IgD-negative memory B cell (primary cell): ENCODE results near the gene ZBTB4. TPM values are rescaled to one million over a fixed set of nuclear protein-coding genes. Genes with fewer than 3 reads are reported as not detected.
"Not testable (repeated sequence)": the region's sequence is repeated elsewhere in the genome, so short reads cannot be mapped to it uniquely, and the experiment has no call there.

ENCODE experiments used
- H3K27ac Mint-ChIP-seq, 3 donors: one replicate each; pipeline ENCODE4 v1.8.0; 2020 to 2022; ENCODE audit warnings: mild to moderate bottlenecking in 3 of 3, mixed read lengths in 3 of 3, moderate library complexity in 1 of 3
- H3K27me3 Mint-ChIP-seq: one replicate; pipeline ENCODE4 v1.8.0; 2021; ENCODE audit warnings: mixed read lengths
- H3K36me3 Mint-ChIP-seq: one replicate; pipeline ENCODE4 v1.8.0; 2020; ENCODE audit warnings: mild to moderate bottlenecking, mixed read lengths
- H3K4me1 Mint-ChIP-seq, 3 donors: one replicate each; pipeline ENCODE4 v1.8.0; 2020 to 2022; ENCODE audit warnings: mixed read lengths in 3 of 3, mild to moderate bottlenecking in 1 of 3
- H3K4me3 Mint-ChIP-seq, 4 donors: one replicate each; pipeline ENCODE4 v1.8.0; 2020 to 2022; ENCODE audit warnings: mild to moderate bottlenecking in 4 of 4, mixed read lengths in 4 of 4, moderate library complexity in 3 of 4
- H3K9me3 Mint-ChIP-seq, 3 donors: one replicate each; pipeline ENCODE4 v1.8.0; 2020 to 2021; ENCODE audit warnings: mixed read lengths in 3 of 3, mild to moderate bottlenecking in 1 of 3
- polyA plus RNA-seq: library from polyadenylated mRNA; unstranded; fragments of 300-500 nt; fragmentation: Illumina TruSeq; gene quantifications from one replicate; pipeline ENCODE4 v1.2.3, GENCODE V29; 2021

ZBTB4 gene
- polyA plus RNA-seq, 1 donor from 2014 or later = 15.9 TPM

DNA sequence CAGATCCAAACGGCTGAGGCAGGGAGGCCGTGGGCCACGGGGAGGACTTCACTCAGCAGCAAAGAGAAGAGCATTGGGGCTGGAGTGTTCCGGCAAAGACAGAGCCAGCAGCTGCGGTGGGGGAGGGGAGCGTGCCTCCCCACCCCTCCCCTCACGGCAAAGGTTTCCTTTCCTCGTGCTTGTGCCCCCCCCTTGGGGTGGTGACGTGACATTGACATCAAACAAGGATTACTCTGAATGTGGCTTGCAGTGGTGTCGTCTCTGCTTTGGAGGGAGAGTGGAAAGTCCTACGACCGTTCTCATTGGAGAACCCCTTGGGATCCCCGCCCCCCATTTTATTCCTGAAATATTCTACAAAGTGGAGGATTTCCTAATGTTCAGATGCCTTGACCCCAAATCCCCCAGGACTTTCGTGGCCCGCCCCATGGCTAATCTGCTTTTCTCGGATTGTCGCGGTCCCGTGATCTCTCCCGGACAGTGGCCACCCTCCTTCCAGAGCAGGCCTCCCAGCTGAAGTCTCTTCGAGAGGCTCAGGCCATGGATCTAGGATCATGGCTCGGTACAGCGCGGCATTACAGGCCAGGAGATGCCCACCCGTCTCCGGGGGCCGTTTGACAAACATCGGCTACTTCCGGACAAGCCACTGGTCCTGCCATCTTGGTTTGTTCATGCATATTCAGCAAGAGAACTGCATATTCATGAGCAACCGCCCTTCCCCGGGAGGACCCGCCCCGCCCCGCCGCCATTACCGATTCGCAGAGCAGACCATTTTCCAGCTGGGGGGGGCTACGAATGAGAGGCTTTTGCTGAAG, 4.0 kb upstream of the ZBTB4 start:
- Mint-ChIP-seq H3K27me3 (no peaks in the 10 kb centered on the region), H3K9me3 (no peaks in the 10 kb centered on the region), H3K36me3 (no peaks in the 10 kb centered on the region), H3K4me3 (peak overlapping the region; percentile 97 to 100 (median 98)), H3K4me1 (peaks cover 37 to 40% (median 39%) of the 10 kb centered on the region in 3 donors), H3K27ac (peak overlapping the region; percentile 99 to 100 (median 100))

GRCh38 chr17:7482742-7483088, 3.3 kb upstream of the ZBTB4 start:
- peak overlapping the region; percentile 97 to 100 (median 98) for H3K4me3 Mint-ChIP-seq
- H3K9me3 Mint-ChIP-seq, H3K36me3 Mint-ChIP-seq, H3K27me3 Mint-ChIP-seq: not testable (repeated sequence)
- H3K27ac Mint-ChIP-seq = peak overlapping the region; percentile 99 to 100 (median 100)
- H3K4me1 Mint-ChIP-seq = peaks cover 44 to 45% (median 44%) of the 10 kb centered on the region in 3 donors

- Mint-ChIP-seq H3K27ac (peak overlapping the region in 2 of 3 donors; percentile 71 to 99), H3K4me3 (peak overlapping the region; percentile 51 to 98 (median 69)), H3K4me1 (peaks cover 42 to 46% (median 45%) of the 10 kb centered on the region in 3 donors)
- not testable (repeated sequence) for H3K36me3 Mint-ChIP-seq, H3K9me3 Mint-ChIP-seq, H3K27me3 Mint-ChIP-seq
Observed at GRCh38 chr17:7481842-7482741, 2.7 kb upstream of the ZBTB4 start.

- not testable (repeated sequence) for H3K36me3 Mint-ChIP-seq, H3K9me3 Mint-ChIP-seq, H3K27me3 Mint-ChIP-seq
- H3K4me3 Mint-ChIP-seq = peak within 1 kb of the TSS; percentile 84 to 98 (median 92)
- peaks cover 39 to 48% (median 43%) of the 10 kb centered on the region in 3 donors for H3K4me1 Mint-ChIP-seq
- H3K27ac Mint-ChIP-seq = peak within 1 kb of the TSS; percentile 96 to 99 (median 98)
Observed at GRCh38 chr17:7481275-7481674, 1.8 kb upstream of the ZBTB4 start, which contains the start of gene SLC35G6. Gene SLC35G6 (plus strand): TSS chr17:7481446. CDS start chr17:7481517, 71 bp downstream.

DNA sequence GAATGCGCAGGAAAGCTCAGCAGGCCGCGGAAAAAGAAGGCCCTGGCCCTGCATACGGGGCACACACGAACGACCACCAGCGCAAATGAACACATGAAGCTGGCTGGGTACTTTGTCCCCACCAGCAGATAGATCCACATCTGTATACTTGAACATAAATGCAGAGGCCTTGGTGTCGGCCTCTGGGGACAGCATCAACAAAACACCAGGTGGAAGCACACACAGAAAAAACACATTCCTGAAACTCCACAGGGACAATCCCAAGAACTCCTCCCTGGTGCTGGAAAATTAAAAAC, 606 bp upstream of the ZBTB4 start:
- Mint-ChIP-seq H3K4me3 (peak overlapping the region; percentile 89 to 98 (median 94)), H3K27me3 (no peaks in the 10 kb centered on the region), H3K27ac (peak overlapping the region; percentile 96 to 99 (median 98)), H3K4me1 (peaks cover 34 to 45% (median 37%) of the 10 kb centered on the region in 3 donors), H3K9me3 (no peaks in the 10 kb centered on the region), H3K36me3 (no peaks in the 10 kb centered on the region)

GRCh38 chr17:7478276-7479212, 887 bp downstream of the ZBTB4 start:
- Mint-ChIP-seq H3K4me3 (peak overlapping the region; percentile 82 to 96 (median 92)), H3K27ac (peak overlapping the region; percentile 81 to 95 (median 84)), H3K4me1 (peaks cover 33 to 35% (median 35%) of the 10 kb centered on the region in 3 donors), H3K9me3 (no peaks in the 10 kb centered on the region), H3K36me3 (no peaks in the 10 kb centered on the region), H3K27me3 (no peaks in the 10 kb centered on the region)

DNA sequence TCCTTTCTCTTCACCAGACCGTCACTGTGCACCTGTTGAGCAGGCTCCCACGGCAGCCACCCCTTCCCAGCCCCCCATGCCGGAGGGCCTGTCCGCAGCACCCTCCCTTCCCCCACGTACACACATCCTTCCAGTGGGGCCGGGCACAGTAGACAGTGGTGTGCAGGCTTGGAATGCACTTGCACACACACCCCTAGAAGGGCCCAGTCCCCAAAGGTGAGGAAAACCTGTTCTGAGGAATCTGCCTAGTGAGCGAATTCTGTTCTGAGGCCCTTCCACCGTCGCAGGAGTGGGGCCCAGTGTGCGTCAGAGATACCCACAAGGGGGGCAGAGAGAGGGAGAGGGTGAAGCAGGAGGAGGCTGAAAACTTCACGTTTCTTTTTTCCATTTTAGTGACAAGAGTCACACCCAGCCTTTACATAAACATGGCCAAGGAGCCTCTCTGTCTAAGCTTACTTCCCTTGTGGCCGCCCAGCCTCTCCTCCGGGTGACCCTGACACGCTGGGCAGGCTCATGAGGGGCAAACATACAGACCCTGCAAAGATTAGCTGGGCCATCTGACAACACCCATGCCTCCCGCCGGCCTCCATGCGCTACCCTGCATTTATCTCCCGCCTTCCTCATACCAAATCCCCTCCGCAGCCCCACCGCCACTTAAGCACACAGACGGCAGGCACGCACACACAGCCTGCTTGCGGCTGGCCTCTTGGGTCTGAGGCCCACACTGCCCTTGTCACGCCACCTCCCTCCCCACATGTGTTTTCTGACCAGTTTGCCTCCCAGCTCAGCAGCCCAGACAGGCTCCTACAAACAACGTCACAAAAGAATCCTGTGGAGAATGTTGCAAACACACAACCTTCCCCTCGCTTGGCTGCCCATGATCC, 1.8 kb downstream of the ZBTB4 start:
- Mint-ChIP-seq H3K4me3 (peak overlapping the region; percentile 82 to 96 (median 92)), H3K4me1 (peaks cover 29 to 35% (median 34%) of the 10 kb centered on the region in 3 donors), H3K36me3 (no peaks in the 10 kb centered on the region), H3K27me3 (no peaks in the 10 kb centered on the region), H3K9me3 (no peaks in the 10 kb centered on the region), H3K27ac (peak overlapping the region; percentile 81 to 95 (median 84))

DNA sequence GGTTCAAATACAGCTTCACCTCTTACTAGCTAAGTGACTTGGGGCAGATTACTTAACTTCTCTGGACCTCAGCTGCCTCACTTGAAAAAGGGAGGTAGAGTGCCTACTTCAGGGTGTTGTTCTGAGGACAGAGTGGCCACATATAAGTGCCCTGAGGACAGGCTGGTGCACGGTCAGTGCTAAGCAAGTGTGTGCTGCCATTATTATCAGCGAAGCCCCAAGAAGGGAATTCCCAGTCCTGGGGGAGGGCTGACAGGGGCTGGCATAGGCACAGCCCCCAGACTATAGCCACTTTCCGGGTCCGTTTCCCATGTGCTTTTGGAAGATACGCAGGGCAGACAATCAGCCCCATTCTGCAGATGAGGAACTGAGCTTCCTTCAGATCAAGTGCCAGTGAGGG, 2.5 kb downstream of the ZBTB4 start:
- H3K4me1 Mint-ChIP-seq = peaks cover 27 to 34% (median 34%) of the 10 kb centered on the region in 3 donors
- H3K27ac Mint-ChIP-seq = peak overlapping the region in 2 of 3 donors; percentile 63 to 84
- no peaks in the 10 kb centered on the region for H3K9me3 Mint-ChIP-seq
- no peaks in the 10 kb centered on the region for H3K36me3 Mint-ChIP-seq
- peak overlapping the region in 3 of 4 donors; percentile 82 to 95 (median 89) for H3K4me3 Mint-ChIP-seq
- H3K27me3 Mint-ChIP-seq = no peaks in the 10 kb centered on the region

DNA sequence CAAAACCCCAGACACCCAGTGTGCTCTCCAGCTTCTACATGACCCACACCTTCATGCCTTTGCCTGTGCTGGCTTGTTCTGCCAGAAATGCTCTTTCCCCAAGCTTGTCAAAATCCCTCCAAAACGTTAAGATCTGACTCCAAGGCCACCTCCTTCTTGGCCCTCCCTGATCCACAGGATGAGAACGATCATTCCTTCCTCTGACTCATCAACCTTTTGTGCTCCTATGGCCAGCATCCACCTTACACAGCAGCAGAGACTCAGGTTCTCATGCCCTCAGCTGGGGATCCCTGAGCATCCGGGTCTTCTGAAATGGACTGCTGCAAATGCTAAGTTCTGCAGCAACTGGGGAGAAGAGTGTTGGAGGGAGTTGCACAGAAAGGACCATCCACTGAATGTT, 2.9 kb downstream of the ZBTB4 start:
- peak overlapping the region in 2 of 3 donors; percentile 80 to 84 for H3K27ac Mint-ChIP-seq
- H3K36me3 Mint-ChIP-seq = no peaks in the 10 kb centered on the region

GRCh38 chr17:7475764-7476422, 3.5 kb downstream of the ZBTB4 start:
- peaks cover 30 to 41% (median 40%) of the 10 kb centered on the region in 3 donors for H3K4me1 Mint-ChIP-seq
- H3K4me3 Mint-ChIP-seq = peak overlapping the region in 2 of 4 donors; percentile 30 to 82
- no peaks in the 10 kb centered on the region for H3K9me3 Mint-ChIP-seq
- H3K36me3 Mint-ChIP-seq = no peaks in the 10 kb centered on the region
- H3K27ac Mint-ChIP-seq = peak overlapping the region; percentile 37 to 84 (median 80)
- no peaks in the 10 kb centered on the region for H3K27me3 Mint-ChIP-seq

More for the DNA sequence above, 2.9 kb downstream of the ZBTB4 start:
- Mint-ChIP-seq H3K9me3 (no peaks in the 10 kb centered on the region), H3K27me3 (no peaks in the 10 kb centered on the region), H3K4me3 (peak overlapping the region in 3 of 4 donors; percentile 30 to 82 (median 35)), H3K4me1 (peaks cover 30 to 38% (median 38%) of the 10 kb centered on the region in 3 donors)

- H3K4me1 Mint-ChIP-seq = peaks cover 26 to 36% (median 35%) of the 10 kb centered on the region in 3 donors
- peak overlapping the region in 2 of 3 donors; percentile 39 to 84 for H3K27ac Mint-ChIP-seq
- H3K36me3 Mint-ChIP-seq = not testable (repeated sequence)
Observed at GRCh38 chr17:7474767-7475166, 4.7 kb downstream of the ZBTB4 start.

DNA sequence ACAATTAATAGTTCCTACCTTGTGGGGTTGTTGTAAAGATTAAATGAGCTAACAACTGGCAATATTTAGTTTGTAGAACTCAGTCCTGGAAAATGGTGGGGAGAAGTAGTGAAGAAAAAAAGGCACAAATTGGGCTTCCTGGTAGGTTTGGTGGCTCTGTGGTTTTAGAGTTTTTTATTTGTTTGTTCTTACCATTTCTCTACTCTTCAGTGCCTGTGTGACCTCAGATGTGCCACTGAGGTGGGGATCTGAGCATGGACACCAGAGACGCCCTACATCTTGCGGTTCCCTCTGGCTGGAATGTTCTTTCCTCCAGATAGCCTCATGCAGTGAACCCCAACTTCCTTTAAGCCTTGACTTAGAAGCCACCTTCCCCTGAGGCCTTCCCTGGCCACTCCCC, 7.7 kb downstream of the ZBTB4 start:
- Mint-ChIP-seq H3K4me1 (peaks cover 21 to 29% (median 22%) of the 10 kb centered on the region in 3 donors), H3K9me3 (no peaks in the 10 kb centered on the region), H3K27me3 (no peaks in the 10 kb centered on the region), H3K27ac (peak overlapping the region in 1 of 3 donors; percentile 71), H3K4me3 (peak overlapping the region in 1 of 4 donors; percentile 28), H3K36me3 (no peaks in the 10 kb centered on the region)

More at GRCh38 chr17:7474767-7475166, 4.7 kb downstream of the ZBTB4 start:
- peak overlapping the region in 1 of 4 donors; percentile 25 for H3K4me3 Mint-ChIP-seq
- H3K9me3 Mint-ChIP-seq, H3K27me3 Mint-ChIP-seq: not testable (repeated sequence)

DNA sequence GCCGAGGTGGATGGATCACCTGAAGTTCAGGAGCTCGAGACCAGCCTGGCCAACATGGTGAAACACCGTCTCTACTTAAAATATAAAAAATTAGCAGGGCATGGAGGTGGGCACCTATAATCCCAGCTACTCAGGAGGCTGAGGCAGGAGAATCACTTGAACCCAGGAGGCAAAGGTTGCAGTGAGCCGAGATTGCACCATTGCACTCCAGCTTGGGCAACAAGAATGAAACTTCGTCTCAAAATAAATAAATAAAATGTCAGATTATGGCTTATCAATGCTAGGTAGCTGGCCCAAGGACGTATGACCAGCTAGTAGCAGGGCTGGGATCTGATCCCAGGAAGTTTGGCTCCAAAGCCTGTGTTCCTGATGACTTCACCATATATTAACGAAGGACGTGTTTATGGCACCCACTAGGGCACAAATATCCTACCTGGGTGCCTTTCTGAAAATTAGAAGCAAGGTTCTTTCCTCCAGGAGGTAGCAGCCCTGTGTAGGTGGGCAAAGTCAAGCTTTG, 8.9 kb downstream of the ZBTB4 start:
- H3K9me3 Mint-ChIP-seq = not testable (repeated sequence)

More for the DNA sequence above, 8.9 kb downstream of the ZBTB4 start:
- H3K36me3 Mint-ChIP-seq, H3K27me3 Mint-ChIP-seq, H3K4me3 Mint-ChIP-seq: not testable (repeated sequence)
- H3K4me1 Mint-ChIP-seq = peaks cover 13 to 30% (median 14%) of the 10 kb centered on the region in 3 donors
- peak overlapping the region in 1 of 3 donors; percentile 43 for H3K27ac Mint-ChIP-seq
